PC-3 (cell line): ENCODE measurements around the gene APBA2. TPM values are rescaled to one million over a fixed set of nuclear protein-coding genes. Genes with fewer than 3 reads are reported as not detected.

Source experiments
- ATAC-seq: fragments of 200-7000 bp; cut with Tn5 transposase; 2 replicates; pipeline ENCODE4 v1.9.1; 2020; ENCODE audit warnings: mild to moderate bottlenecking, moderate library complexity
- BruUV-seq: library from RNA; stranded (reverse); fragments of 400-500 nt; replicated peaks from 2 replicates; lab custom pipeline; 2021; lab: Mats Ljungman, UMichigan
- CTCF ChIA-PET: fragments of 300-600 bp; sonication (Branson Sonifier 250); formaldehyde crosslinking; loops from one replicate; lab custom pipeline; 2022; ENCODE audit warnings: antibody characterized with exemption; lab: Charles Lee
- POLR2A ChIA-PET: fragments of 300-600 bp; sonication (Branson Sonifier 250); formaldehyde crosslinking; loops from one replicate; lab custom pipeline; 2022; ENCODE audit warnings: antibody characterized with exemption; ENCODE audit not compliant: unreplicated experiment; lab: Charles Lee
- DNase-seq: peaks from one replicate; pipeline ENCODE4 v3.0.0-alpha.2; 2015
- H2AFZ ChIP-seq: fragments of 300-600 bp; sonication (generic); 2 replicates; pipeline ENCODE4 v1.6.0; 2016; ENCODE audit warnings: antibody characterized with exemption, low read length
- H3F3A ChIP-seq: fragments of 300-600 bp; sonication (generic); one replicate; pipeline ENCODE4 v1.6.0; 2017; ENCODE audit warnings: antibody characterized with exemption, low read length, control low read depth, mild to moderate bottlenecking; ENCODE audit not compliant: unreplicated experiment
- H3K27ac ChIP-seq: fragments of 300-600 bp; sonication (generic); 2 replicates; pipeline ENCODE4 v1.5.1; 2016; ENCODE audit warnings: mild to moderate bottlenecking, low read length
- H3K27me3 ChIP-seq: fragments of 300-600 bp; sonication (generic); 2 replicates; pipeline ENCODE4 v1.6.1; 2016; ENCODE audit warnings: low read length, mixed read lengths
- H3K36me3 ChIP-seq: fragments of 300-600 bp; sonication (generic); 2 replicates; pipeline ENCODE4 v1.6.1; 2016; ENCODE audit warnings: low read depth, mixed run types, low read length, mixed read lengths
- H3K4me1 ChIP-seq: fragments of 300-600 bp; sonication (generic); 2 replicates; pipeline ENCODE4 v1.5.1; 2016; ENCODE audit warnings: low read length; ENCODE audit not compliant: insufficient read depth
- H3K4me2 ChIP-seq: fragments of 300-600 bp; sonication (generic); 2 replicates; pipeline ENCODE4 v1.6.0; 2016; ENCODE audit warnings: low read length
- H3K4me3 ChIP-seq: fragments of 300-600 bp; sonication (generic); 2 replicates; pipeline ENCODE4 v1.5.1; 2016; ENCODE audit warnings: mild to moderate bottlenecking, low read length, mixed read lengths
- H3K79me2 ChIP-seq: fragments of 300-600 bp; sonication (generic); 2 replicates; pipeline ENCODE4 v1.6.1; 2017; ENCODE audit warnings: low read length, mixed read lengths
- H3K9ac ChIP-seq: fragments of 300-600 bp; sonication (generic); 2 replicates; pipeline ENCODE4 v1.6.0; 2016; ENCODE audit warnings: mild to moderate bottlenecking, low read length
- H3K9me2 ChIP-seq: fragments of 300-600 bp; sonication (generic); replicated peaks from 2 replicates; pipeline ENCODE4 v1.6.1; 2016; ENCODE audit warnings: mixed run types, low read length, mixed read lengths
- H3K9me3 ChIP-seq: fragments of 300-600 bp; sonication (generic); 2 replicates; pipeline ENCODE4 v1.6.1; 2016; ENCODE audit warnings: low read length, mixed read lengths
- H4K20me1 ChIP-seq: fragments of 300-600 bp; sonication (generic); 2 replicates; pipeline ENCODE4 v1.6.1; 2016; ENCODE audit warnings: low read length, mixed read lengths
- EZH2 ChIP-seq: fragments of 300-600 bp; sonication (generic); IDR thresholded peaks from one replicate; pipeline ENCODE4 v1.6.1; 2017; ENCODE audit warnings: antibody characterized with exemption, mild to moderate bottlenecking, low read length; ENCODE audit not compliant: unreplicated experiment
- EZH2phosphoT487 ChIP-seq: fragments of 300-600 bp; sonication (generic); IDR thresholded peaks from 2 replicates; pipeline ENCODE4 v1.6.1; 2018; ENCODE audit warnings: mild to moderate bottlenecking, antibody characterized with exemption, low read length, borderline replicate concordance
- intact Hi-C: fragments of 100-400 bp; cut with micrococcal nuclease; formaldehyde crosslinking; loops from 2 replicates; pipeline ENCODE4 v1.9.0; 2023
- total RNA-seq: library from RNA; depleted of rRNA; stranded (reverse); fragments of >200 nt; gene quantifications from 2 replicates; pipeline ENCODE4 v1.2.3, GENCODE V29; 2014
- TF ChIP-seq, protein P1 (sequence below): fragments of 300-600 bp; sonication (generic); conservative IDR thresholded peaks from 2 replicates; pipeline ENCODE4 v1.5.1; 2017; ENCODE audit warnings: antibody characterized with exemption, low read depth, mild to moderate bottlenecking, low read length

The APBA2 gene
- total RNA-seq, 1 experiment from 2014 or later = 61.7 TPM

DNA sequence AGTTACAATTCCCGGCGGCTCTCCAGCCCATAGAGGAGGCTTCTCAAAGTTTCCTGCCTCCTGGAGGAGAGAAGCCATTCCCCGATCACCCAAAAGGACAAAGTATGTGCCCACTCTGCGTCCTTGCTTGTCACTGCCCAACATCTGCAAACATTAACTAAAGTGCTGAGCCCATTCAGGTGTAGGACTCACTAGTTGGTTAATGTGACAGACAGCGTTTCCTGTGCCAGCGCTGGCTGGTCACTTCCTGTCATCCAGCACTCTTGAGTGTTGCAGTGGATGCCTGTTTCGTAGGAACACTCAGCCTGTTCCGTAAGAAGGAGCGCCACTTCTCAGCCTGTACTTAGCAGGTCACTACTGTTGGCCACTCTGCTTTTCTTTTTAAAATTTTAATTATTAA is 100.3 kb downstream of the APBA2 start:
- POLR2A ChIA-PET = no interaction called here
- H3K36me3 ChIP-seq = no peaks in the 10 kb centered on the region
- DNase-seq (no peak), ATAC-seq (no peak)
- no peaks in the 10 kb centered on the region for H3K4me1 ChIP-seq
- H3K4me3 ChIP-seq = no peak overlapping the region
- no peaks in the 10 kb centered on the region for H3K79me2 ChIP-seq
- no peak overlapping the region for H3K27ac ChIP-seq
- no peaks in the 10 kb centered on the region for H3K9me2 ChIP-seq
- intact Hi-C loops = no loop called here
- H2AFZ ChIP-seq = no peak overlapping the region
- TF ChIP-seq, protein P1, sequence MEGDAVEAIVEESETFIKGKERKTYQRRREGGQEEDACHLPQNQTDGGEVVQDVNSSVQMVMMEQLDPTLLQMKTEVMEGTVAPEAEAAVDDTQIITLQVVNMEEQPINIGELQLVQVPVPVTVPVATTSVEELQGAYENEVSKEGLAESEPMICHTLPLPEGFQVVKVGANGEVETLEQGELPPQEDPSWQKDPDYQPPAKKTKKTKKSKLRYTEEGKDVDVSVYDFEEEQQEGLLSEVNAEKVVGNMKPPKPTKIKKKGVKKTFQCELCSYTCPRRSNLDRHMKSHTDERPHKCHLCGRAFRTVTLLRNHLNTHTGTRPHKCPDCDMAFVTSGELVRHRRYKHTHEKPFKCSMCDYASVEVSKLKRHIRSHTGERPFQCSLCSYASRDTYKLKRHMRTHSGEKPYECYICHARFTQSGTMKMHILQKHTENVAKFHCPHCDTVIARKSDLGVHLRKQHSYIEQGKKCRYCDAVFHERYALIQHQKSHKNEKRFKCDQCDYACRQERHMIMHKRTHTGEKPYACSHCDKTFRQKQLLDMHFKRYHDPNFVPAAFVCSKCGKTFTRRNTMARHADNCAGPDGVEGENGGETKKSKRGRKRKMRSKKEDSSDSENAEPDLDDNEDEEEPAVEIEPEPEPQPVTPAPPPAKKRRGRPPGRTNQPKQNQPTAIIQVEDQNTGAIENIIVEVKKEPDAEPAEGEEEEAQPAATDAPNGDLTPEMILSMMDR = no peak
- TF ChIP-seq EZH2 = no peak
- CTCF ChIA-PET = no interaction called here
- H3K9me3 ChIP-seq = no peaks in the 10 kb centered on the region
- H3F3A ChIP-seq = no peaks in the 10 kb centered on the region
- no peaks in the 10 kb centered on the region for H4K20me1 ChIP-seq
- no TSS peak for BruUV-seq
- H3K9ac ChIP-seq = no peak overlapping the region
- no peaks in the 10 kb centered on the region for H3K27me3 ChIP-seq
- H3K4me2 ChIP-seq = no peak overlapping the region

DNA sequence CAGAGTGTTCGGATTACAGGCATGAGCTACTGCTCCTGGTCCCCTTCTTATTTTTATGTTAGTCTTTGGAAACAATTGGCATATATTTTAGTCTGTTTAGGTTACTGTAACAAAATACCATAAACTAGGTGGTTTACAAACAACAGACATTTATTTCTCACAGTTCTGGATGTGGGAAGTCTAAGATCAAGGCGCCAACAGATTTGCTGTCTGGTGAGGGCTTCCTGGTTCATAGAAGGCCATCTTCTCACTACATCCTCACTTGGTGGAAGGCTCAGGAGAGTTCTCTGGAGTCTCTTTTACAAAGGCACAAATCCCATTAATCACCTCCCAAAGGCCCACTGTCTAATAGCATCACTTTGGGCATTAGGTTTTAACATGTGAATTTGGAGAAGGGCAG is 101.0 kb downstream of the APBA2 start:
- TF ChIP-seq EZH2 = no peak
- TF ChIP-seq, protein P1 = no peak
- no peak for TF ChIP-seq EZH2phosphoT487
- Histone ChIP-seq H2AFZ (no peak overlapping the region), H3K27ac (no peak overlapping the region), H3K36me3 (no peaks in the 10 kb centered on the region), H3K4me3 (no peak overlapping the region), H3K27me3 (no peaks in the 10 kb centered on the region), H3K79me2 (no peaks in the 10 kb centered on the region), H3K9me3 (no peaks in the 10 kb centered on the region), H3K9me2 (no peaks in the 10 kb centered on the region), H3K9ac (no peak overlapping the region), H3K4me2 (no peak overlapping the region), H3F3A (no peaks in the 10 kb centered on the region), H4K20me1 (no peaks in the 10 kb centered on the region), H3K4me1 (no peaks in the 10 kb centered on the region)
- ChIA-PET POLR2A (no interaction called here), CTCF (no interaction called here)
- ATAC-seq (no peak), DNase-seq (no peak)
- intact Hi-C loops = no loop called here
- BruUV-seq = no TSS peak

DNA sequence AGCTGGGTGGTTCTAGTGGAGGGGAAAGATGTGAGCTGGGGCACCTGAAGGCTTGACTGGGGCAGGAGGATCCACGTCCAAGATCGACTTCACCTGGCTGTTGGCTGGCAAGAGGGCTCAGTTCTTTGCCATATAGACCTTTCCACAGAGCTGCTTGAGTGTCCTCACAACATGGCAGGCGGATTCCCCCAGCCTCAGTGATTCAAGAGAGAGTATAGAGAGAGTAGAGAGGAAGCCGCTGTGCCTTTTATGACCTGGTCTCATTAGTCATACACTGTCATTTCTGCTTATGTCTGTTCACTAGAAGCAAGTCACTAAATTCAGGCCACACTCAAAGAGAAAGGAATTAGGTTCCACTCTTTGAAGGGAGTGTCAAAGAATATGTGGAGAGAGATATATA is 101.6 kb downstream of the APBA2 start:
- no peaks in the 10 kb centered on the region for H3K9me3 ChIP-seq
- ChIA-PET CTCF (no interaction called here), POLR2A (no interaction called here)
- no peak for ATAC-seq
- DNase-seq = no peak
- no peaks in the 10 kb centered on the region for H3K79me2 ChIP-seq
- H2AFZ ChIP-seq = no peak overlapping the region
- H4K20me1 ChIP-seq = no peaks in the 10 kb centered on the region
- H3K4me2 ChIP-seq = no peak overlapping the region
- no peak overlapping the region for H3K4me3 ChIP-seq
- TF ChIP-seq EZH2 (no peak), EZH2phosphoT487 (no peak)
- TF ChIP-seq, protein P1 = no peak
- no peaks in the 10 kb centered on the region for H3K36me3 ChIP-seq
- no peaks in the 10 kb centered on the region for H3F3A ChIP-seq
- no peaks in the 10 kb centered on the region for H3K9me2 ChIP-seq
- H3K27me3 ChIP-seq = no peaks in the 10 kb centered on the region
- H3K9ac ChIP-seq = no peak overlapping the region
- H3K27ac ChIP-seq = no peak overlapping the region
- no peaks in the 10 kb centered on the region for H3K4me1 ChIP-seq
- BruUV-seq = no TSS peak
- intact Hi-C loops = no loop called here
